ENCODE measurements around the gene GCHFR. TPM values are rescaled to one million over a fixed set of nuclear protein-coding genes. Genes with fewer than 3 reads are reported as not detected.
A peak's percentile ranks its signal among the peaks of the same experiment; 100 is the strongest.

Gene GCHFR
- total RNA-seq, 1 experiment from 2014 or later, result 9.9 TPM

GRCh38 chr15:40775740-40776536, 12.1 kb downstream of the GCHFR start:
- DNase-seq (ENCODE audit: low read depth), result no peak

GRCh38 chr15:40776537-40777141, 12.8 kb downstream of the GCHFR start:
- DNase-seq (ENCODE audit: low read depth), result peak; percentile 88

- peak; percentile 73 for DNase-seq (ENCODE audit: low read depth)
Measured at GRCh38 chr15:40782609-40783227, 18.9 kb downstream of the GCHFR start.

GRCh38 chr15:40785164-40785563, 21.3 kb downstream of the GCHFR start:
- no peak for DNase-seq (ENCODE audit: low read depth)

- no peak for DNase-seq (ENCODE audit: low read depth)
Measured at GRCh38 chr15:40785814-40786213, 21.9 kb downstream of the GCHFR start.

GRCh38 chr15:40787344-40787841, 23.5 kb downstream of the GCHFR start:
- peak; percentile 89 for DNase-seq (ENCODE audit: low read depth)

GRCh38 chr15:40787991-40788390, 24.1 kb downstream of the GCHFR start:
- no peak for DNase-seq (ENCODE audit: low read depth)

GRCh38 chr15:40789119-40789518, 25.3 kb downstream of the GCHFR start:
- DNase-seq (ENCODE audit: low read depth), result no peak

GRCh38 chr15:40789999-40790398, 26.1 kb downstream of the GCHFR start:
- no peak for DNase-seq (ENCODE audit: low read depth)

- no peak for DNase-seq (ENCODE audit: low read depth)
Measured at GRCh38 chr15:40790718-40791117, 26.9 kb downstream of the GCHFR start.

GRCh38 chr15:40792394-40792793, 28.5 kb downstream of the GCHFR start:
- no peak for DNase-seq (ENCODE audit: low read depth)

- DNase-seq (ENCODE audit: low read depth), result peak; percentile 93
Measured at GRCh38 chr15:40793216-40793989, 29.5 kb downstream of the GCHFR start.

GRCh38 chr15:40796041-40796440, 32.2 kb downstream of the GCHFR start:
- no peak for DNase-seq (ENCODE audit: low read depth)

GRCh38 chr15:40796512-40796911, 32.6 kb downstream of the GCHFR start:
- DNase-seq (ENCODE audit: low read depth), result no peak

GRCh38 chr15:40799523-40799922, 35.7 kb downstream of the GCHFR start:
- no peak for DNase-seq (ENCODE audit: low read depth)

GRCh38 chr15:40803076-40803475, 39.2 kb downstream of the GCHFR start:
- DNase-seq (ENCODE audit: low read depth), result no peak

- DNase-seq (ENCODE audit: low read depth), result no peak
Measured at GRCh38 chr15:40803688-40804087, 39.8 kb downstream of the GCHFR start.

GRCh38 chr15:40806672-40807027, 42.8 kb downstream of the GCHFR start:
- no peak for DNase-seq (ENCODE audit: low read depth)

- peak; percentile 98 for DNase-seq (ENCODE audit: low read depth)
Measured at GRCh38 chr15:40807028-40807887, 43.4 kb downstream of the GCHFR start, which contains the start of the genes DNAJC17 and ZFYVE19. TSS of gene DNAJC17 (minus strand) at chr15:40807473. CDS start at chr15:40807446, 27 bp downstream. TSS of gene ZFYVE19 (plus strand) at chr15:40807089. CDS start at chr15:40807590, 501 bp downstream.

- peak; percentile 21 for DNase-seq (ENCODE audit: low read depth)
Measured at GRCh38 chr15:40807888-40808461, 44.1 kb downstream of the GCHFR start.
